WTC11 (cell line): ENCODE measurements around the gene PAM. TPM values are rescaled to one million over a fixed set of nuclear protein-coding genes. Genes with fewer than 3 reads are reported as not detected.

Experiments used
- AFF4 ChIP-seq: sonication (generic); formaldehyde crosslinking; IDR thresholded peaks from 2 replicates; pipeline ENCODE4 v1.8.1; 2023; ENCODE audit warnings: mild to moderate bottlenecking, missing genetic modification reagents, borderline replicate concordance
- CDX4 ChIP-seq: fragments of 250-450 bp; sonication (Bioruptor Pico); IDR thresholded peaks from 2 replicates; pipeline ENCODE4 v1.9.0; 2021; ENCODE audit warnings: moderate library complexity, mild to moderate bottlenecking, inconsistent platforms, borderline replicate concordance
- CREB1 ChIP-seq: sonication (generic); formaldehyde crosslinking; IDR thresholded peaks from 2 replicates; pipeline ENCODE4 v1.8.0; 2023; ENCODE audit warnings: mild to moderate bottlenecking, missing genetic modification reagents
- E2F4 ChIP-seq: sonication (generic); formaldehyde crosslinking; IDR thresholded peaks from 2 replicates; pipeline ENCODE4 v1.8.1; 2022; ENCODE audit warnings: low read depth, mild to moderate bottlenecking, moderate library complexity, missing genetic modification reagents, borderline replicate concordance
- ERG ChIP-seq: fragments of 250-450 bp; sonication (Bioruptor Pico); IDR thresholded peaks from 2 replicates; pipeline ENCODE4 v1.8.0; 2021; ENCODE audit warnings: mild to moderate bottlenecking
- FOXJ3 ChIP-seq: sonication (generic); formaldehyde crosslinking; IDR thresholded peaks from 2 replicates; pipeline ENCODE4 v1.9.0; 2021; ENCODE audit warnings: missing genetic modification reagents, mild to moderate bottlenecking, borderline replicate concordance
- FOXK1 ChIP-seq: sonication (generic); formaldehyde crosslinking; IDR thresholded peaks from 2 replicates; pipeline ENCODE4 v1.8.0; 2022; ENCODE audit warnings: mild to moderate bottlenecking, moderate library complexity, missing genetic modification reagents
- FOXP1 ChIP-seq: sonication (generic); formaldehyde crosslinking; IDR thresholded peaks from 2 replicates; pipeline ENCODE4 v1.8.0; 2022; ENCODE audit warnings: missing genetic modification reagents, mild to moderate bottlenecking, moderate library complexity, borderline replicate concordance
- GABPB1 ChIP-seq: sonication (generic); formaldehyde crosslinking; IDR thresholded peaks from 2 replicates; pipeline ENCODE4 v1.8.1; 2023; ENCODE audit warnings: mild to moderate bottlenecking, missing genetic modification reagents
- IRF1 ChIP-seq: sonication (generic); formaldehyde crosslinking; IDR thresholded peaks from 2 replicates; pipeline ENCODE4 v1.8.0; 2023; ENCODE audit warnings: missing genetic modification reagents
- KAT7 ChIP-seq: sonication (generic); formaldehyde crosslinking; IDR thresholded peaks from 2 replicates; pipeline ENCODE4 v1.8.1; 2023; ENCODE audit warnings: missing genetic modification reagents, mild to moderate bottlenecking, borderline replicate concordance
- MYBL2 ChIP-seq: sonication (generic); formaldehyde crosslinking; IDR thresholded peaks from 2 replicates; pipeline ENCODE4 v1.8.1; 2023; ENCODE audit warnings: mild to moderate bottlenecking, moderate library complexity, missing genetic modification reagents
- SMAD4 ChIP-seq: sonication (generic); formaldehyde crosslinking; IDR thresholded peaks from 2 replicates; pipeline ENCODE4 v1.8.0; 2022; ENCODE audit warnings: mild to moderate bottlenecking, missing genetic modification reagents
- STAT6 ChIP-seq: sonication (generic); formaldehyde crosslinking; conservative IDR thresholded peaks from 2 replicates; pipeline ENCODE4 v1.8.1; 2023; ENCODE audit warnings: mild to moderate bottlenecking, low read depth, missing genetic modification reagents, moderate library complexity
- USF2 ChIP-seq: sonication (generic); formaldehyde crosslinking; IDR thresholded peaks from 2 replicates; pipeline ENCODE4 v1.8.1; 2023; ENCODE audit warnings: mild to moderate bottlenecking, missing genetic modification reagents, moderate library complexity
- ZNF396 ChIP-seq: fragments of 250-450 bp; sonication (Bioruptor Pico); IDR thresholded peaks from 2 replicates; pipeline ENCODE4 v1.8.0; 2021; ENCODE audit warnings: mild to moderate bottlenecking, moderate library complexity, borderline replicate concordance
- total RNA-seq: library from RNA; stranded (reverse); gene quantifications from 3 replicates; pipeline ENCODE4 v1.2.3, GENCODE V29; 2021

Gene PAM
- total RNA-seq, 1 experiment from 2014 or later, result 52.3 TPM

- no peak for TF ChIP-seq AFF4 (CRISPR knock-in tag)
- no peak for TF ChIP-seq SMAD4 (CRISPR knock-in tag)
- TF ChIP-seq FOXK1 (CRISPR knock-in tag), result no peak
- no peak for TF ChIP-seq FOXP1 (CRISPR knock-in tag)
- TF ChIP-seq IRF1, result no peak
- no peak for TF ChIP-seq CREB1 (CRISPR knock-in tag)
- TF ChIP-seq ZNF396 (CRISPR knock-in tag), result no peak
- no peak for TF ChIP-seq GABPB1 (CRISPR knock-in tag)
- no peak for TF ChIP-seq ERG (CRISPR knock-in tag)
- TF ChIP-seq E2F4, result no peak
- no peak for TF ChIP-seq STAT6
- TF ChIP-seq MYBL2, result no peak
- TF ChIP-seq CDX4 (CRISPR knock-in tag), result no peak
- TF ChIP-seq USF2, result no peak
- no peak for TF ChIP-seq KAT7 (CRISPR knock-in tag)
- no peak for TF ChIP-seq FOXJ3 (CRISPR knock-in tag)
These were observed 236.7 kb downstream of the PAM start (continued) for GRCh38 chr5:102991802-102992201.
